Measurements from ENCODE around the gene RNF213.

The RNF213 gene

GRCh38 chr17:80352991-80353665 lies 92.5 kb downstream of the RNF213 start:
- no peak for DNase-seq

DNA sequence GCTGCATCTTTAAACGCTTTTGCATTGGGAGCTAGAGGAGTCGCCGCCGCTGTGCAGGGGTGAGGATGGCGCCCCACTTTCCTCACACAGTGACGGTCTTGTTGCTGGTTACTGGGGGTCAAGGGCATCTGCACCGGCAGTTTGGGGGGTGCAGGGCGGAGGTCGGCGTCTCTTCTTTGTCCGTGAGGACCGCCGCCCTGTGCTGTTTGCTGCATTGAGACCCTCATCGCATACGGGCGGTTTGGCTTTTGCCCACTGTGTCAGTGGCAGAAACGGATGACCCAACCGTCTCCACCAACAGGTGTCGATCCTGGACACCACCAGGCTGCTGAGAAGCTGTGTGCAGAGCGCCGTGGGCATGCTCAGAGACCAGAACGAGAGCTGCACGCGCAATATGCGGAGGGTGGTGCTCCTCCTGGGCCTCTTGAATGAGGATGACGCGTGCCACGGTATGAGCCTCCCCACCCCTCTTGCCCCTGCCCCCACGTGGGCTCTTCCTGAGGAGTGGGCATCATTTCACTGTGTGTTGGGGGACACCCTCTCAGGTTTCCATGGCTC lies 93.1 kb downstream of the RNF213 start:
- no peak for DNase-seq

DNA sequence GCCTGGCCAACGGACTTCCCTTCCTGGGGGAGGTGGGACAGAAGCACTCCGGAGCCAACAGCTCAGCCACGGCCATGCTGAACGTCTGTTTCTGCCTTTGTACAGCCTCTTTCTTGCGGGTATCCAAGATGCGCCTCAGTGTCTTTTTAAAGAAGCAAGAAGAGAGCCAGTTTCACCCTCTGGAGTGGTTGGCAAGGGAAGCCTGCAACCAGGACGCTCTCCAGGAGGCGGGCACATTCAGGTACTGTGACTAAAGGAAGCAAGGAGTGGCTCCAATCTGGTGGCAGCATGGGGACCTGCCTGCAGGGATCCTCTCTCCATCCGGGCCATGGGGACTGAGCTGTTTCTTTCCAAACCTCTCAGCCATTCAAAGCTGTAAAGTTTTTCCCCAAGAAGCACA lies 93.7 kb downstream of the RNF213 start:
- DNase-seq: no peak

DNA sequence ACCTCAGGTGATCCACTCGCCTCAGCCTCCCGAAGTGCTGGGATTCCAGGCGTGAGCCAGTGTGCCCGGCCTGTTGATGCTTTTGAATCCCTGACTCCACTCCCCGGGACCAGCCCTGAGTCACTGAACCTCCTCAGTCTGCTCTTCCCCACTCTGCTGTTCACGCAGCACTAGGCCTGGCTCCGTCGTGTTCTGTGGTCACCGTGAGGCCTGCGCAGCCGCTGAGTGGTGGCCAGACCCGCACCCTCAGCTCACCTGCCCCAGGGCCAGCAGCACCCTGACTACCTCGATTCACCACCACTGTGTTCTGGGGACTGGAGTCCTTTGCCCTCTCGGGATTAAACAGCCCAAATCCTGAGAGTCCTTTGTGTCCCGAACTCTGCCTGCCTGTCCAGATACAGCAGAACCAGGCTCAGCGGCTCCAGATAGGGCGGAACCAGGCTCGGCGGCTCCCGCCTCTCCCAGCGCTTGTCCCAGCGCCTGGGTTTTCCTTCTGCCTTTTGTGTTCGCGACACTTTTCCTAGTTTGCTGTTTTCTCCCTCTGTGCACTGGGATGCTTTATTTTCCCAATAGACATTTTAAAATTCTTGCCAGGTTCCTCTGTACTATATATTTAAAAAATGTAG lies 95.7 kb downstream of the RNF213 start:
- DNase-seq: no peak

GRCh38 chr17:80358131-80358530 lies 97.5 kb downstream of the RNF213 start:
- DNase-seq: no peak

DNA sequence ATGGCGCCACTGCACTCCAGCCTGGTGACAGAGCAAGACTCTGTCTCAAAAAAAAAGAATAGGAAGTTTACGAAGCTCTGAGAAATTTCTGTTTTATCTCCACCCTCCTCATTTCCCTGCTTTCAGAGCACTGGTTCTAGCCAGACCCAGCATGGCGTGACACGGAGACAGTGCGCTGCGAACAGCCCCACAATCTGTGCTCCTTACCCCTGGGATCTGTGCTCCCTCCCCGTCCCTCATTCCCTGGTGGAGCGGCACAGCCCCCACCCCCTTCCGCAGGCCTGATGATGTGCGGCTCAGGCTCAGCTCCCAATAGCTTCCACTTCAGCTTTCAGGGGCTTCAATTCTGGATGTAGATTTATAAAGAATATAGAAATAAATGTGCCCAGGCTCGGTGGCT lies 98.2 kb downstream of the RNF213 start:
- DNase-seq: no peak

DNA sequence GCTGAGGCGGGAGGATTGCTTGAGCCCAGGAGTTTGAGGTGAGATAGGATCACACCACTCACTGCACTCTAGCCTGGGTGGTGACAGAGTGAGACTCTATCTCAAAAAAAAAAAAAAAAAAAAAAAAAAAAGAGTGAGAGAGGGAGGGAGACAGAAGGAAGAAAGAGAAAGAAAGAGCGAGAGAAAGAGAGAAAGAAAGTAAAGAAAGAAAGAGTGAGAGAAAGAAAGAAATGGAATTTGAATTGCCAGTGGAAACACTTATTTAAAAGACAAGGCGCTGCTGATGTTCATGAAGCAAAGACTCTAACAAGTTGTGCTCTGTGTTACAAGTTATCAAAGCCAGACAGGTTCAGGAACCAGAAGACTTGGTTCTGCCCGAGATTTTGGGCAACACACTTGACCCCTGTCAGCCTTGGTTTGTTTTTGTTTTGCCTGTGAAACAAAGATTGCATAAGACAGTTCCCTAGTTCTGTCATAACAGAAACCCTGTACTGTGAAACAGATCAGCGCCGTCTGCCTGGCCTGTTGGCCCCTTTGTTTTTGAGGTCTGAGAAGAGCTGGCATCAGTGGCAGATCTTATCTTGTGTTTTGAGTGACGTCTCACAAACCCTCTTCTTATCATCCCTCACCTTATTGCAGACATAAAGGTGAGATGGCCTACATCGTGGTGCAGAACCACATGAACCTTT lies 98.9 kb downstream of the RNF213 start:
- DNase-seq: no peak

GRCh38 chr17:80360396-80360795 lies 99.7 kb downstream of the RNF213 start:
- no peak for DNase-seq

DNA sequence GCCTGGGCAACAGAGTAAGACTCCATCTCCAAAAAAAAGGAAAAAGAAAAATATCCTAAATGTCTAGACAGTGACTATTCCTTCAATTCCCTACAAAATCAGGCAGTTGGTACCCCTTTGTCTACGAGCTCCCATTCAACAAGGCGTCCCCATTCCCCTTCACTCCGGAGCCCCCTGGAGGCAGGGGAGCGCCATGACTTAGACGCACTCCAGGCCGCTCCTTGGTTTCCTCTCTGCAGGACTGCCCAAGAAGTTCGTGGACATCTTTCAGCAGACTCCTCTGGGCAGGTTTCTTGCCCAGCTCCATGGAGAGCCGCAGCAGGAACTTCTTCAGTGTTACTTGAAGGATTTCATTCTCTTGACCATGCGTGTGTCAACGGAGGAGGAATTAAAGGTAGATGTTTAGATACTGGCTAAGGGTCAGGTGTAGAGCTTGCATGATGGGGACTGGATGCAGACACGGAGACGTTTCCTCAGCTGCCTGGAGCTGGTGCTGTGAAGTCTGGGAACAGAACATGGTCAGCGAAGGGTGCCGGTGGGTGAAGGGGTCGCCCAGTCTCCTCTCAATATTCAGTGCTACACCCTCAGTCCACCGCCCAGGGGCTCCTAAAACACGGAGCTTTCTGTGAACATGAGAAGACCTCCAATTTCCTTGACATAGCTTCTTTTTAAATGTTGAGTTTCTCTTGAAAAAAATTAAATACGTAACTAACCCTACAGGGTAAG lies 101.0 kb downstream of the RNF213 start:
- DNase-seq: no peak

DNA sequence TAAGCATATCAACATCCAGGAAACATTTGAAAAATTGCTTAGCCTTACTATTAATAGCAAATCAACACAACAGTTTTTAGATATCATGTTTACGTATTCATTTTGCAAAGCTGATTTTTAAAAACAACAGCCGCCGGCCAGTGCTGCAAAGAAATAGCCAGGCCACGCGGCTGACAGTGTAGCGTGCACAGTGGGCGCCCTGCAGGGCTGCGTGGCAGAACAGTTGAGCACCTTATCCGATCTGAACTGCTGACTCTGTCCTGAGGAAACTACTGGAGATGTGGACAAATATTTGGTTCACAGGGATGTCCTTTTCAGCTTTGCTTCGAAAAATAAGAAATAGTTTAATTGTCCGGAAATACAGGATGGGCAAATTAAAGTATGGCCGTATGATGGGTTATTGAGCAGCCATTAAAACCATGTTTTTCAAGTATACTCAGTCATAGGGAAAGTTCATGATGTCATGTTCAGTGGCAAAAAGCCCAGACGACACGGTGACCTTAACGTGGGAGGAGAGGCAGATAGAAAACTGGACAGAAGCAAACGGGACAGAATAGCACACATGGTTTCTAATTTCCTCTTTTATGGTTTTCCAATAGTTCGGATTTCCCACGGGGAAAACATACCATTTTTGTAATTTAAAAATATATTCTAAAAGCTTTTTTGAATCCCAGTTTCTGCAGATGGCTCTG lies 101.9 kb downstream of the RNF213 start:
- no peak for DNase-seq

DNA sequence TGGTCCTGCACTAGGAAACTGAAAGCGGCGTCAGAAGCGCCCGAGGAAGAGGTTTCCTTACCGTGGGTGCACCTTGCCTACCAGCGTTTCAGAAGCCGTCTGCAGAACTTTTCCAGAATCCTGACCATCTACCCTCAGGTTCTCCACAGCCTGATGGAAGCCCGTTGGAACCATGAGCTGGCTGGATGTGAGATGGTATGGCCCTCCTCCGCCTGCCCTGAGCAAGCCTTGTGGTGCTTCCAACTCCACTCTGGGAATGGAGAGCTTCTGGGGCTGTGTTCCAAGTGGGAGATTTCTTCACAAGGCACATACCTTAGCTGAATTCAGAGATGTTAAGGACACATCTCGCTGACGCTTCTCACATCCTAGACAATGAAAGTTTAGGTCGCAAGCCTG lies 102.5 kb downstream of the RNF213 start:
- no peak for DNase-seq

- DNase-seq: no peak
Observed at GRCh38 chr17:80363518-80364090, 103.0 kb downstream of the RNF213 start.

DNA sequence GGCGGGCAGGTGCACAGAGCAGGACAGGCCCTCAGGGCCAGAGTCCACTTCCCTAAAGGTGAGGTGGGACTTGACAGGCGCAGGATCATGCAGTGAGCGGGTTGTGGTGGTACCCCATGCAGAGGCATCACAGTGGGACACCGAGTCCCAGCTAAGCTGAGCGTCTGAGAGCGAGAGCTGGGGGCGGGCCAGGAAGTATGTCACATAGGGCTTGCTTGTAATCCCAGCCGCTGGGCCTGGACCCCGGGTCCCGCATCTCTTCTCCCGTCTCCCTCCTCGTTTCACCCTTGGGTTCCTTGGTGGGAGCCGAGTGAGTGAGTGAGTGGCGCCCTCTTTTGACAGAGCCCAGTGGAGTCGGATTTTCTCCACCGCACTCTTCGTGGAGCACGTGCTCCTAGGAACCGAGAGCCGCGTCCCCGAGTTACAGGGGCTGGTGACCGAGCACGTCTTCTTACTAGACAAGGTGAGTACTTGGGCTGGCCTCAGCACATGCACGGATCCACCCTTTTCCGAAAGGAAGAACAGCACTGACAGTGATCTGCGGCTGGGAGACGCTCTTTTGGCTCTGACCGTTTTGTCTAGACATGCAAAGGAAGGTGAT lies 103.5 kb downstream of the RNF213 start:
- DNase-seq: no peak

DNA sequence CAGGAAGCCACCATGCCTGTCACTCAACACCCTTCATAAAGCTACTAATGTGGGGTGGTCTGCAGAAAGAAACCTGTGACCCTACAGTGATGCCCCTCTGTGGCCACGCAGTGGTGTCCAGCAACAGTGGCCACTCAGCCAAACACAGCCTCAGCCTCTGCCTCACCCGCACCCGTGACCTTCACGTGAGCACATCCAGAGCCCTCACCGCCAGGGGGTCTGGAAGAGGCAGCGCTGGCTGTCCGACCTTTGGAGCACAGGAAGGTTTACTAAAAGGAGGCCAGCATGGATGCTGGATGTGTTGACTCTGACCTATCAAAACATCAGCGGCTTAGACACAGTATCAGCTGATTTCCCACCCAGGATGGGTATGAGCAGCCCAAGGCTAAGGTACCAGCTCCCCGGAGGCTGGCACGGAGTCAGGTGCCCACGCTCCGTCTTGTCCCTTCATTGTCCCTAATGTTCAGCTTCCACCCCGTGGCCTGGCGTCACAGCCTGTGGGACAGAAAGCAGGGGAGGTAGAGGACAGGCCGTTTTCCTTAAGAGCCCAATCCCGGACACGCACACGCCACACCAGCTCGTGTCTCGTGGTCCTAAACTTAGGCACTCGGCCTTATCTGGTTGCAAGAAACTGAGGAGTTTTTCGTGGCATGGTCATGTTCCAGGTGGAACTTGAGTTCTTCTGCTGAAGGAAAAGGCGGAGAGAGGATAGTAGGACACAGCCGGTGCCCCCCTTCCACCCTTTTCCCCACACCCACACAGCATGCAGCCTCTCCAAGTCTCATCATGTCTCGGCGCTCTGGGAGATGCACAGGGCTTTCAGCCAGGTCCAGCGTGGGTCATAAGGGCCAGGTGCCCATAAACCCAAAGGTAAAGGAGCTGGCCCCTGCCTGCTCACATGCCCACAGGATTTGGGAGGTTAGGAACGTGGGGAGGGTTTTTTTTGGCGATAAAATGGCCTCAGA lies 104.6 kb downstream of the RNF213 start:
- no peak for DNase-seq

- no peak for DNase-seq
Observed at GRCh38 chr17:80365983-80366382, 105.3 kb downstream of the RNF213 start.

- no peak for DNase-seq
Observed at GRCh38 chr17:80367503-80367902, 106.9 kb downstream of the RNF213 start.

DNA sequence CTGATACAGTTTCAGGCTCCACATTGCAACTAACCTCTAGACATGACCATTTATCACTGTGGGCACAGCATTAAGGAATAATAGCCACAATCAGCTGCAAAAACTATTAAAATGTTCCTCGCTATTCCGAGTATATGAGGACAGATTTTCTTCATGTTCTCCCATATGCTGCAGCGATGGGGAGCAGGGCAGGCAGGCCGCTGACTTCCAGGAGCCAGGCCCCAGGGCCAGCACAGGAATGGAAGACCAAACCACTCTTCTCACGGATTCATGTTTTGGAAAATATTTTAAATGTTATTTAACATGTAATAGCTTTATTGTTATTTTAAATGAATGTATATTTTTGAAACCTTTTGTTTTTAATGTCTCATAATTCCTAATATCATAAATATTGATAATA lies 110.5 kb downstream of the RNF213 start:
- no peak for DNase-seq

DNA sequence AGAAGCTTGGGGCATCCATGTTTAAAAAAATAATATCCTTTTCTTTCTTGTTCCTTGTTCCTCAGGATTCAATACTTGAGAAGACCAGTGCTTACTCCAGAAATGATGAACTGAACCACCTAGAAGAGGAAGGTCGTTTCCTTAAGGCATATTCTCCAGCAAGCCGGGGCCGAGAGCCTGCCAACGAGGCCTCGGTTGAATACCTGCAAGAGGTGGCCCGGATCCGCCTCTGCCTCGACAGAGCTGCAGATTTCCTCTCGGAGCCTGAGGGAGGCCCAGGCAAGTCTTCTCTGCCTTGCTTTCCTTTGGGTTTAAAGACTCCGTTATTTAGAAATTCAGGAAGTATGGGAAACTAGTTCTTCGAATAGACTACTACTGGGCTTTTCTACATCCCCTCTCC lies 111.8 kb downstream of the RNF213 start:
- no peak for DNase-seq

GRCh38 chr17:80372922-80373570 lies 112.4 kb downstream of the RNF213 start:
- DNase-seq: no peak

Measured in fibroblast of skin of abdomen (primary cell).